ENCODE measurements around the gene RUNX2.

DNA sequence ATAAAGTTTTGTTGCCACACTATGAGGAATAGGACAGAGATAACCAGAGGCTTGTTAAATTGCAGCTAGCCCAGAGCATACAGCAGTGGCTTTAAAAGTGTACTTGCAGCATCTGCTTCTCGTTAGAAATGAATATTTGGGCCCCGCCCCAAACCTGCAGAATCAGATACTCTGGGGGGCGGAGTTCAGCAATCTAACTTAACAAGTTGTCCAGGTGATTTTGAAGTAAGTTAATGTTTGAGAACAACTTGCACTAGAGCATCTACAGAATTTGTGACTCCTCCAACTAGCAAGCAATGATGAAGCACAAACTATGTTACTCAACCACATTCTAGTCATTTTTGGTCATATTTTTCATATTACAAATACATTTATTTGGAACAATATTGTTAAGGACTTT is 60.2 kb downstream of the RUNX2 start:
- TF ChIP-seq, protein P1, sequence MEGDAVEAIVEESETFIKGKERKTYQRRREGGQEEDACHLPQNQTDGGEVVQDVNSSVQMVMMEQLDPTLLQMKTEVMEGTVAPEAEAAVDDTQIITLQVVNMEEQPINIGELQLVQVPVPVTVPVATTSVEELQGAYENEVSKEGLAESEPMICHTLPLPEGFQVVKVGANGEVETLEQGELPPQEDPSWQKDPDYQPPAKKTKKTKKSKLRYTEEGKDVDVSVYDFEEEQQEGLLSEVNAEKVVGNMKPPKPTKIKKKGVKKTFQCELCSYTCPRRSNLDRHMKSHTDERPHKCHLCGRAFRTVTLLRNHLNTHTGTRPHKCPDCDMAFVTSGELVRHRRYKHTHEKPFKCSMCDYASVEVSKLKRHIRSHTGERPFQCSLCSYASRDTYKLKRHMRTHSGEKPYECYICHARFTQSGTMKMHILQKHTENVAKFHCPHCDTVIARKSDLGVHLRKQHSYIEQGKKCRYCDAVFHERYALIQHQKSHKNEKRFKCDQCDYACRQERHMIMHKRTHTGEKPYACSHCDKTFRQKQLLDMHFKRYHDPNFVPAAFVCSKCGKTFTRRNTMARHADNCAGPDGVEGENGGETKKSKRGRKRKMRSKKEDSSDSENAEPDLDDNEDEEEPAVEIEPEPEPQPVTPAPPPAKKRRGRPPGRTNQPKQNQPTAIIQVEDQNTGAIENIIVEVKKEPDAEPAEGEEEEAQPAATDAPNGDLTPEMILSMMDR (IDR thresholded peaks at IDR 0.05; ENCODE audit: poor library complexity) = no peak
- TF ChIP-seq EZH2 (IDR thresholded peaks at IDR 0.05; ENCODE audit: borderline replicate concordance) (no peak), EZH2phosphoT487 (IDR thresholded peaks at IDR 0.05; ENCODE audit: low read depth, severe bottlenecking, unreplicated experiment) (no peak)

All from hepatocyte (in vitro differentiated cells).